HEK293 (cell line): ENCODE measurements around the gene C9orf40.
A peak's percentile ranks its signal among the peaks of the same experiment; 100 is the strongest.

Experiments
- CTCF ChIP-seq: fragments of 450-650 bp; formaldehyde crosslinking; IDR thresholded peaks from 2 replicates; pipeline ENCODE4 v1.5.1; 2016; ENCODE audit warnings: missing biosample characterization, missing genetic modification characterization
- HIC1 ChIP-seq: fragments of 450-650 bp; formaldehyde crosslinking; IDR thresholded peaks from 2 replicates; pipeline ENCODE4 v1.5.1; 2016; ENCODE audit warnings: missing biosample characterization, missing genetic modification characterization
- OSR2 ChIP-seq: fragments of 450-650 bp; formaldehyde crosslinking; IDR thresholded peaks from 2 replicates; pipeline ENCODE4 v1.5.1; 2016; ENCODE audit warnings: missing biosample characterization, missing genetic modification characterization
- TCF7L2 ChIP-seq: IDR thresholded peaks from 2 replicates; pipeline ENCODE4 v1.6.1; 2011; ENCODE audit warnings: low read depth, mild to moderate bottlenecking, inconsistent platforms, low read length, moderate library complexity, borderline replicate concordance
- ZBTB49 ChIP-seq: fragments of 450-650 bp; formaldehyde crosslinking; IDR thresholded peaks from 2 replicates; pipeline ENCODE4 v1.5.1; 2016; ENCODE audit warnings: missing biosample characterization, missing genetic modification characterization, low read depth
- ZNF174 ChIP-seq: fragments of 450-650 bp; formaldehyde crosslinking; IDR thresholded peaks from 2 replicates; pipeline ENCODE4 v1.5.0; 2017; ENCODE audit warnings: missing biosample characterization, mild to moderate bottlenecking, missing genetic modification characterization
- ZNF23 ChIP-seq: fragments of 450-650 bp; formaldehyde crosslinking; IDR thresholded peaks from 2 replicates; pipeline ENCODE4 v1.5.1; 2016; ENCODE audit warnings: missing biosample characterization, missing genetic modification characterization, borderline replicate concordance
- ZNF274 ChIP-seq, 2 experiments: fragments of 200-500 bp in 1 of 2; fragments of 450-650 bp in 1 of 2; sonication (Bioruptor generic) in 1 of 2; formaldehyde crosslinking in 1 of 2; IDR thresholded peaks; 2 replicates each; pipeline versions ENCODE4 v1.5.1 to v1.6.1; 2014 to 2016; ENCODE audit warnings: borderline replicate concordance in 1 of 2, inconsistent platforms in 1 of 2, low read length in 1 of 2, missing biosample characterization in 1 of 2, missing genetic modification characterization in 1 of 2
- ZNF549 ChIP-seq: fragments of 450-650 bp; IDR thresholded peaks from 2 replicates; pipeline ENCODE4 v1.5.1; 2018; ENCODE audit warnings: missing biosample characterization, missing genetic modification characterization, mild to moderate bottlenecking, inconsistent platforms, moderate library complexity
- ZNF629 ChIP-seq: fragments of 450-650 bp; formaldehyde crosslinking; IDR thresholded peaks from 2 replicates; pipeline ENCODE4 v1.5.1; 2017; ENCODE audit warnings: missing biosample characterization, missing genetic modification characterization
- ZNF670 ChIP-seq: fragments of 450-650 bp; formaldehyde crosslinking; IDR thresholded peaks from 2 replicates; pipeline ENCODE4 v1.5.1; 2016; ENCODE audit warnings: missing biosample characterization, missing genetic modification characterization, low read depth
- ZXDB ChIP-seq: fragments of 450-650 bp; formaldehyde crosslinking; IDR thresholded peaks from 2 replicates; pipeline ENCODE4 v1.5.1; 2016; ENCODE audit warnings: missing biosample characterization, missing genetic modification characterization
- TF ChIP-seq, protein P1 (sequence below): fragments of 450-650 bp; formaldehyde crosslinking; IDR thresholded peaks from 2 replicates; pipeline ENCODE4 v1.5.1; 2016; ENCODE audit warnings: missing biosample characterization, missing genetic modification characterization, low read depth

- TF ChIP-seq HIC1 (tag by site-specific recombination) = no peak; the same call in 1 of the 2 replicates
- TF ChIP-seq ZXDB = peak; percentile 60; the same call in 1 of the 2 replicates
- no peak for TF ChIP-seq ZBTB49
- no peak; the same call in 1 of the 2 replicates for TF ChIP-seq TCF7L2
- TF ChIP-seq CTCF (tag by site-specific recombination) = peak; percentile 86
- no peak for TF ChIP-seq ZNF274 (IDR thresholded peaks at IDR 0.05; ENCODE audit: low read length)
- TF ChIP-seq ZNF274 (tag by site-specific recombination; IDR thresholded peaks at IDR 0.05; ENCODE audit: borderline replicate concordance) = no peak
- TF ChIP-seq ZNF549 (tag by site-specific recombination) = peak; percentile 90
- TF ChIP-seq, protein P1, sequence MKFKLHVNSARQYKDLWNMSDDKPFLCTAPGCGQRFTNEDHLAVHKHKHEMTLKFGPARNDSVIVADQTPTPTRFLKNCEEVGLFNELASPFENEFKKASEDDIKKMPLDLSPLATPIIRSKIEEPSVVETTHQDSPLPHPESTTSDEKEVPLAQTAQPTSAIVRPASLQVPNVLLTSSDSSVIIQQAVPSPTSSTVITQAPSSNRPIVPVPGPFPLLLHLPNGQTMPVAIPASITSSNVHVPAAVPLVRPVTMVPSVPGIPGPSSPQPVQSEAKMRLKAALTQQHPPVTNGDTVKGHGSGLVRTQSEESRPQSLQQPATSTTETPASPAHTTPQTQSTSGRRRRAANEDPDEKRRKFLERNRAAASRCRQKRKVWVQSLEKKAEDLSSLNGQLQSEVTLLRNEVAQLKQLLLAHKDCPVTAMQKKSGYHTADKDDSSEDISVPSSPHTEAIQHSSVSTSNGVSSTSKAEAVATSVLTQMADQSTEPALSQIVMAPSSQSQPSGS (tag by site-specific recombination) = no peak
- no peak for TF ChIP-seq ZNF174 (tag by site-specific recombination)
- no peak for TF ChIP-seq ZNF23 (tag by site-specific recombination)
- no peak for TF ChIP-seq ZNF670 (tag by site-specific recombination)
- TF ChIP-seq OSR2 (tag by site-specific recombination) = no peak
- TF ChIP-seq ZNF629 (tag by site-specific recombination) = no peak
Observed at GRCh38 chr9:74952201-74953151, at the start of gene C9orf40.
